HG03175 (cell line): Measurements from ENCODE around the gene POLE.

Source experiments
- ATAC-seq: cut with Tn5 transposase; IDR thresholded peaks from one replicate; pipeline ENCODE4 v1.9.1; 2021; ENCODE audit warnings: mild to moderate bottlenecking, moderate library complexity; ENCODE audit not compliant: unreplicated experiment

Gene POLE

GRCh38 chr12:132689227-132689626, 2.1 kb upstream of the POLE start:
- no peak for ATAC-seq

DNA sequence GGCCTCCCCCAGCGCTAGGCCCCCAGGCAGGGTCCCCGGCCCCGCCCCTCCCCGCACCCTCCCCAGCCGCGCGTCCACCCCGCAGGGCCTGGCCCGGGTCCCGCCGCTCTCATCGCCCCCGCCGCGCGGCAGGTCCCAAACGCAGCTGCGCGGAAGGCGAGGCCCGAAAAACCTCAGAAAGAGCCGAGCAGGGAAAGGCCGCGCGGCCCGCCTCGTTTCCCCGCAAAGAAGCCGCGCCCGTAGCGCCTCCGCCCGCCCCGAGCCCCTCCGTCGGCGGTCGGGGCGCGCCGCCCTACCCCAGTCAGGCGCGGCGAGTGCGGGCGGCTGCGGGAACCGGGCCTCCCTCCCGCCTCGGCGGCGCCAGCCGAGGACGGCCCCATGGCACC, 324 bp downstream of the POLE start:
- ATAC-seq: peak; percentile 22

DNA sequence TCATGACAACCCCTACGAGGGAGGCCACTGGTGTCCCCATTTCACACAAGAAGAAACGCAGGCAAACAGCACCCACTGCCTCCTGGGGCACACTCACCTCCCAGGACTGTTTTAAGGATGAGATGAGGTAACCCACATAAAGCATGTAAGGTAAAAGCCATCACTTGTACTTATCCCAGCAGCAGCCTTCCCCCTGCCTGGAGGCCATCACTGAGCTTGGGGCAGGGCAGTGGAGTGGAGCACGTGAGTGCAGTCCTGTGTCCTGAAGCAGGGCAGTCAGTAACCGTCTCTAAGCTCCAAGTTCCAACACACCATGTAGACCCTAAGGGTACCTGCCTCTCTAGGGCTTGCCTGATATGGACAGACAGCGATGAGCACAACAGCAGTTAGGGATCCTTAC, 1.7 kb downstream of the POLE start:
- ATAC-seq: no peak

- no peak for ATAC-seq
Observed at GRCh38 chr12:132677492-132677891, 9.7 kb downstream of the POLE start.

DNA sequence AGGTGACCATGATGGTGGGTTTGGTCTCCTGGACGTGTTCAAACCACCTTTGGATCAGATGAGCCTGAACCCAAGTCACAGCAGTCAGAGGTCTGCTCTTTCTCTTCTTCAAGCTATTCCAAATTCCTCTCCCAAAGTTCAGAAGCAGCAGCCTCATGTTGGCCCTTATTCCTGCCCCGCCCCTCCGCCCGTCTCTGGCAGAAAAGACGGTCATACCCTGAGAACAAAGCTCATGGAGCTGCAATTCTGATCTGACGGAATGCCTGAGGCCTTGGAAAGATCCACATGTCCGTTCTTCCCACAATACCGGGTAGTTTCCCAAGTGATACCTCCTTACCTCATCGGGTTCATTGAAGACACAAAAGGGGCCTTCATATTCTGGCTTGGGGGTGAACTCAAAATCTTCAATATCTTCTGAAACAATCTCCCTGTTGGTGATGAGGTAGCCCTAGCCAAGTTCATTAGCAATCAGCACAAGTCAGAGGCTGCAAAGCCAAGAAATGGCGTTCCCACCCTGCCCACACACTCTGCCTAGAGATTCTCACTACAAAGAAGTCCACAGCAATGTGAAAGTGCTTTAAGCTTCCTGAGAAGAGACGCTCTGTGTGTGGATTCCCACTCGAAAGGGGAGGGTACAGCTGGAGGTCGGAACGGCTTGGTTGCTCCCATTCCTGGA, 11.2 kb downstream of the POLE start:
- no peak for ATAC-seq

DNA sequence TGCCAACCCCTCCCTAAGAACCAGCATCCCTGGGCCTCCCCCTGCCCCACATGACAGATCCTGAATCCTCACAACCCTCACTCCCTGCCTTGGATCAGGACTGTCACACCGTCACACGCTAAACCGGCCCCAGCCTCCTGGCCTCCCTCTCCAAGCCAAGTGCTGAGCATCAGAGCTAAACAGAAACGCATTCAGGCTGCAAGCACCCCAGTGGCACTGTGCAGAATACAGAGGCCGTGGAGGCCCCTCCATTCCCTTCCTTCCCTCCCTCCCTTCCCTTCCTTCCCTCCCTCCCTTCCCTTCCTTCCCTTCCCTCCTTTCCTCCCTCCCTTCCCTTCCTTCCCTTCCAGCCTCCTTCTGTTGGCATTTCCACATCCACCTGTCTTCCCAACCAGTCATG, 12.6 kb downstream of the POLE start:
- ATAC-seq: no peak

DNA sequence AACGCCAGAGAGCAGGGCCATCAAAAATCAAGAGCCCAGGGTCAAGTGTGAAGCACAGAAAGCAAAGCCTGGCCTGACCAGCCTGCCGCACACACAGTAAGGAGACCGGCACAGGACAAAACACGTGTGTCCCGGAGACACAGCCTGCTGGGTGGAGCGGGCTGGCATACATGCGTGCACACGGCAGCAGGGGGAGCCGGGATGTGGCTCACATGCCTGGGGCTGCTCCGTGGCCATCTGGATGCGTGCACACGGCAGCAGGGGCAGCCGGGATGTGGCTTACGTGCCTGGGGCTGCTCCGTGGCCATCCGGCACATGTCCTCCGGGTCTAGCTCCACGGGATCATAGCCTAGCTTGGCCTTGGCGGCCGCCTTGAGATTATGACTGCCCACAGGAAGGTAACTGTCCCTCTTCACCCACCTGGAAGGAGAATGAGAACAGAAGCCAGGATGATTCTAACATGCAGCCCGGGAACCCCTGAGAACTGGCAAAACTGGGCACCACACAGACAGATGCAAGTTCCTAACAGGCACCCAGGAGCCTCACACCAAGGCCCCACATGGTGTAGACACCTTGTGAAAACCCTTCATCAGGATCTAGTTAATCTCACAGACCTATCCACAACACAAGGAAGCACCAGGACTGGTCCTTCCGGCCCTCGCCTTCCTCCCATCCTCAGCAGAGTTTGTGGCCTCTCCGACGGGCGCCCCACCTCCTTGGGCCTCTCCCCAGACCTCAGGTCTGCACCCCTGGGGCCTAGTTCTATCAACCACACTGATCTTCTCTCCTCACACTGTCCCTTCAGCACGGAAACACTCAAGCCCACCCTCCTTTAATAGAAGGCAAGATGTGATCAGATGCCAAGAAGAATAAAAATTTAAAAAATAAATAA, 13.6 kb downstream of the POLE start:
- no peak for ATAC-seq

DNA sequence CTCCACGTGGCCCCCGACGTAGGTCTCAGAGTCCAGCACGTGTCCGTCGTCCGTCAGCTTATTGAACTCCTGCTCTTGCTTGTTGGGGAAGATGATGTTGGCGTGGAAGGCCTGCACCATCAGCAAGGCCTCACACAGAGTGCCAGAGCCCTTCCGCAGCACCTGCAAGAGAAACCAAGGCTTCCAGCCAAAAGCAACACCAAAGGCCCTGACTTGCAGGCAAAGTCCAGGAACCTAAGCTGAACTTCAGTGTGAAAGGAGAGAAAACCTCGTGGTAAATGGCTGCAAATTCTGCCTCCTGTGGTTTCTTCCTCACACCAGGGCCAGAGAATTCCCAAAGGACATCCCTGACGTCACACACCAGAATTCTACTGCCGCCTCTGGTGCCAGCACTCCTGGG, 14.5 kb downstream of the POLE start:
- ATAC-seq: no peak

GRCh38 chr12:132672116-132672515, 15.0 kb downstream of the POLE start:
- ATAC-seq: no peak

DNA sequence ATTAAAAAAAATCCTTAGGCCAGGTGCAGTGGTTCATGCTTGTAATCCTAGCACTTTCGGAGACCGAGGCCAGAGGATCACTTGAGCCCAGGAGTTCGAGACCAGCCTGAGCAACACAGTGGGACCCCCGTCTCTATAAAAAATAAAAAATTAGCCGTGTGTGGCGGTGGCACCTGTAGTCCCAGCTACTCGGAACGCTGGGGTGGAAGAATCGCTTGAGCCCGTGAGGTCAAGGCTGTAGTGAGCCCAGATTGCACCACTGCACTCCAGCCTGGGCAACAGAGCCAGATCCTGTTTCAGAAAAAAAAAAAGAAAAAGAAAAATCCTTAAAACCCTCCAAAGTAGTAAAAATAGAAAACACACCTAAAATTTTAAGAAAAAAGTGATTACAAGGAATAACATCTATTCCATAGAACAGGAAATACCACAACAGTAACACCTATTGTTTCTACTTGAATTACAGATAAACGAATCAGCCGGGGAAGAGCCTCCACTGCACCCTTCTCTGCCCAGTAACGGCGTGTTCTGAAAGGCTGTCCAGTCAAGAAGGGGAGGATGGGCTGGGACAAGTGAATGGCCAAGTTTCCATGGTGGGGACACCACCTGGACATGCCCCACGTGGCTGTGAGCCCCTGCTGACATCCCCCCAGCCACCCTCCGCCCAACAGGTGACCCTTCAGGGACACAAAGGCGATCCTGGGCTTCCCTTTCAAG, 17.8 kb downstream of the POLE start:
- ATAC-seq: no peak

DNA sequence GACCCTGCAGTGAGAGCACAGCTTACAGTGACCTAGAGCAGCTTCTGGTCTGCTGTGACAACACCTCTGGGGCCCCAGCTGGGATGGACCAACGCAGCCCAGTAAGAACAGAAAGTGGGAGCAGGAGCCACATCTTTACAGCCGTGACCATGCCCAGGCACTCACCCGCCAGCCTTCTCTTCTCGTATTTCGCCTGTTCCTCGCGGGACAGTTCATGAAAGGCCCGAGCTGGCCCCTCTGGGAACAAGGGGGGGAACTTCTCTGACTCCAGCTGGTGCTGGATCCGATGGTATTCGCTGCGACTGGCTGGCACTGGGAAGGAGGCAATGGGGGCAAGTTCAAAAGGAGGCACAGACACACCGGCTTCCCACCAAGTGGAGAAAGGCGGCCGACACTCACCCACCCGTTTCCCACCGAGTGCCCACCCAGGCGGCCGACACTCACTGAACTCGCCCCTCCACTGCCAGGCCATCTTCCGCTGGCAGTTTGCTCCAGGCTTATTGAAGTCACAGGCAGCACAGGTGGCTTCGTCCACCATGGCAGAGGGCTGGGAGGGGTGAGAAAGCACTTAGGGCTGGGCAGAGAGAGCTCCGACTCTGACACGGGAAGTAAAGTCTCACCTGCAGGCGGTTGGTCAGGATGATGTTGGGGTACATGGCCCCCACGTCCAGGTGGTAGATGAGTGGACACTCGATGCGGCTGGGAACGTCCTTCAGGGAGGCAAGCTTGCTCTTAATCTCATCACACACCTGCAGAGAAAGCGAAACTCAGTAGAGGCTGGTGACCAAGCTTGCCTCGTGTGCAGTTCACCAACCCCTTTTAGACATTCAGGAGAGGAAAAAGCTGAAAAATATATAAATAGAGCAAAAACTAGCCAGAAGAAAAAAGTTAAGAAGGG, 18.7 kb downstream of the POLE start:
- no peak for ATAC-seq

- no peak for ATAC-seq
Observed at GRCh38 chr12:132665794-132666193, 21.3 kb downstream of the POLE start.

DNA sequence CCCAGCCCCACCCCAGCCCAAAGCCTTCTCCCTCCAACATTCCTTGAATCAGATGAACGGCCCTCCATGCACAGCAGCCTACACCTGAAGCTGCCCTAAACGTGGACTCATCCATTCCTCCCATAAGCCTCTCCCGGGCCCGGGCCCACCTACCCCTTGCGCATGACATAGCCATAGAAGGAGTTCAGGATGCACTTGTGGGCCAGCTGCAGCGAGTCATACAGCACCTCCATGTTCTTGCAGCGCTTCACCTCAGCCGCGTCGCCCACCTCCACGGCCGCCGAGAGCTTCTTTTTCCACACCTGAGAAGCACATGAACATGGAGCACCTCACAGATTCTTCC, 22.0 kb downstream of the POLE start:
- ATAC-seq: no peak

GRCh38 chr12:132664206-132665148, 22.7 kb downstream of the POLE start:
- no peak for ATAC-seq

DNA sequence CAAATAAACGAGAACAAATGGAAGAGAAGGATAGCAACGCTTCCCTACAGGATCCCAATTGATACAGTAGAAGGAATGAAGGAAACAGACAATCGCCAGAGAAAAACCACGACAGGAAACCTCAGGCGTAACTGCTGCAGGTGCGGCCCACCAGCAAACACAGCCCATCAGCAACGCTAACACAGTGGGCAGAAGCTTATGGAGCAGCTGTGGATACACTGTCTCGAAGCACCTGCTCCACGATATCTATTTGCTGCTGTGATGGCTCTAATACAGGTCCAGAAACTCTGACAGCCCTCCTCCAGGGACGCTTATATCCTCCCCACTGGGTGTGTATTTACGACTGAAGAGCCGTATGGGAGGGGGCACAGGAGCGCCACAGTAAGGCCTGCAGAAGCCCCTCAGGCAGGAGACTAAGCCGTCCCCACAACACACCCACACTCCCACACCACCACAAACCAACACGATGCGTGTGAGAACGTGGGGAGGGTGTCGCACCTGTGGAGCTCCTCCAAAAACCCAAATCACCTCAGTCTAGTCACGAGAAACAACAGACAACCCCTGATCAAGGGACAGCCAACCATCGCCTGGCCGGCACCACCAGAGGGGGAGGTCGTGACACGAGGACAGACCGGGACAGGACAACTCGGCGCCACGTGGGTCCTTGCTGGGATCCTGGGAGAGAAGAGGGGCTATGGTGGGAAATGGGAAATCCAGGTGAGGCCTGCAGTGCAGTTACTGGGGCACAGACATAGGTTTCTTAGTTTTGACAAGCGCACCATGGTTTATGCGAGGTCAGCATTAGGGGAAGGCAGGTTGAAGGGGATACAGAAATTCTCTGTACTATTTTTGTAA, 24.0 kb downstream of the POLE start:
- no peak for ATAC-seq

DNA sequence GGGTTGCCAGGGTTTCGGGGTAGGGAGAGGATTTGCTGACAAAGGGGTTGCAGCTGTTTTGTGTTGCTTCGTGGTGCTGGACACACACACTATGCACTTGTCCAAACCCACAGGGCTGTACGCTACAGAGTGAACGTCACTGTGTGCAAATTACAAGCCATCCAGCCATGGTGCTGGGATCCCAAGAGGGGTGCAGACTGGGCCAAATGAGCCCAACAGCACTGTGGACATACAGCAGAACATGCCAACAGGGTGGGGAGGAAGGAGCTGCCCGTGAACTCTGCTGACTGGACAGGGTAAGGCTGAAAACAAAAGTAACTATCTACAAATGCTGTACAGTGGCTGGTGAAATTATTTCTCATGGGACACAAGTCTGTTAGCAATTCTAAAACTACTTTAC, 25.2 kb downstream of the POLE start:
- no peak for ATAC-seq

DNA sequence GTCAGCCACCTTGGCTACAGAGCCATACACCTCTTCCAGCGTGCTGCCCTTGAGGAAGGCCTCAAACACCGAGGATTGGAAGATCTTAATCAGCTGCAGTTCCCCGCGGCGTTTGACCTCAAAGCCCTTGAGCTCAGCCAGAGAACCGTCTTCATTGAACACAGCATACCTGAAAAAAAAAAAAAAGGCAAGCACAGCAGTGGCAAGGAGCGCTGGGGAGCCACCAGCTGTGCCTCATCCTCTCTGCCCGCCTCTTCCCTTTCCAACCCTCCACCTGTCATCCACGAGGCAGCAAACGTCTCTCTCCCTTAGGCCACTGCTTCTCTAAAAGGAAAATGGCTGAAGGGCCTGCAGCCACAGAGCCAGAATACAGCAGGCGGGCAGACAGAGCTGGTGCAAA, 26.1 kb downstream of the POLE start:
- ATAC-seq: no peak

- no peak for ATAC-seq
Observed at GRCh38 chr12:132660052-132660451, 27.1 kb downstream of the POLE start.

DNA sequence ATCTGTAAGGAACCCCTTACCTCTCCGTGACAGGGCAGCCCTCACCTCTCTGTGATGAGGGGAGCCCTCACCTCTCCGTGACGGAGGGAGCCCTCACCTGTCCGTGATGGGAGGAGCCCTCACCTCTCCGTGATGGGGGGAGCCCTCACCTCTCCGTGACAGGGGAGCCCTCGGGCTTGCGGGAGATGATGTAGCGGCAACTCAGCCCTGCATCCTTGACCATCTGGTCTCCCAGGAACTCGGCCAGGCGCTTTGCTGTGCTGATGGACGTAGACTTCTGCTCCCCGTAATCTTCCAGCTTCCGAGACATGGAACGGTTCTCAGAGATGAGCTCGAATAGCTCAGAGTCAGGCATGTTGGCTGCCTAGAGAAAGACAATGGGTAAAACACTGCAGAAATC, 28.0 kb downstream of the POLE start:
- no peak for ATAC-seq
